HCT116 (cell line): ENCODE measurements around the gene PZP. TPM values are rescaled to one million over a fixed set of nuclear protein-coding genes. Genes with fewer than 3 reads are reported as not detected.

Experiments used
- ATAC-seq: fragments of 200-7000 bp; cut with Tn5 transposase; 2 replicates; pipeline ENCODE4 v1.9.1; 2020; ENCODE audit warnings: mild to moderate bottlenecking, moderate library complexity
- BruUV-seq: library from RNA; stranded (reverse); fragments of 400-500 nt; replicated peaks from 2 replicates; lab custom pipeline; 2021; lab: Mats Ljungman, UMichigan
- CTCF ChIA-PET: fragments of 300-600 bp; sonication (Branson Sonifier 250); formaldehyde crosslinking; loops from one replicate; lab custom pipeline; 2021; ENCODE audit warnings: antibody characterized with exemption; lab: Charles Lee
- POLR2A ChIA-PET: fragments of 300-600, 350-600 bp; sonication (Branson Sonifier 250); formaldehyde crosslinking; loops from one replicate; lab custom pipeline; 2021; ENCODE audit warnings: antibody characterized with exemption; lab: Charles Lee
- RAD21 ChIA-PET, 2 experiments: fragments of 300-600 bp; sonication (Branson Sonifier 250); formaldehyde crosslinking; loops; one replicate each; lab custom pipeline; 2023; ENCODE audit warnings: low total read pairs in 2 of 2; ENCODE audit not compliant: uncharacterized antibody in 2 of 2, unreplicated experiment in 2 of 2, low non-redundant PET in 1 of 2; lab: Charles Lee
- DNase-seq: peaks from one replicate; pipeline ENCODE4 v3.0.0-alpha.2; 2010; ENCODE audit warnings: low read depth, low spot score
- H2AFZ ChIP-seq: fragments of 200-600 bp; shearing (Covaris generic), sonication (generic); 2 replicates; pipeline ENCODE4 v1.6.1; 2017; ENCODE audit warnings: low read depth, mixed run types, mixed read lengths, antibody characterized with exemption, low read length; ENCODE audit not compliant: poor library complexity, severe bottlenecking
- H3K27ac ChIP-seq: 2 replicates; pipeline ENCODE4 v1.5.1; 2012; ENCODE audit warnings: low read depth, low read length
- H3K27me3 ChIP-seq: fragments of 200-600 bp; sonication (generic); 2 replicates; pipeline ENCODE4 v1.6.1; 2016; ENCODE audit warnings: mixed run types, low read length, mixed read lengths; ENCODE audit not compliant: insufficient read depth
- H3K36me3 ChIP-seq, 2 experiments: fragments of 200-500 bp in 1 of 2; fragments of 200-600 bp in 1 of 2; sonication (Bioruptor generic) in 1 of 2; sonication (generic) in 1 of 2; 2 replicates each; pipeline versions ENCODE4 v1.5.1 to v1.6.1; 2014 to 2016; ENCODE audit warnings: low read length in 2 of 2, inconsistent platforms in 1 of 2, mixed read lengths in 1 of 2, mixed run types in 1 of 2; ENCODE audit not compliant: insufficient read depth in 2 of 2, control insufficient read depth in 1 of 2
- H3K4me1 ChIP-seq, 2 experiments: fragments of 200-600 bp in 1 of 2; sonication (generic) in 1 of 2; 2 replicates each; pipeline versions ENCODE4 v1.5.1 to v1.6.1; 2012 to 2017; ENCODE audit warnings: low read length in 2 of 2, inconsistent platforms in 1 of 2, mild to moderate bottlenecking in 1 of 2, mixed read lengths in 1 of 2, mixed run types in 1 of 2, moderate library complexity in 1 of 2; ENCODE audit not compliant: insufficient read depth in 2 of 2, control insufficient read depth in 1 of 2
- H3K4me2 ChIP-seq: fragments of 200-600 bp; sonication (generic); 2 replicates; pipeline ENCODE4 v1.6.1; 2017; ENCODE audit warnings: mixed run types, low read length, mixed read lengths
- H3K4me3 ChIP-seq, 2 experiments: fragments of 200-600 bp in 1 of 2; sonication (generic) in 1 of 2; replicated peaks in 1 of 2; 2 replicates each; pipeline ENCODE4 v1.5.1; 2011 to 2016; ENCODE audit warnings: low read length in 2 of 2, control low read depth in 1 of 2, low read depth in 1 of 2, mild to moderate bottlenecking in 1 of 2, mixed read lengths in 1 of 2, mixed run types in 1 of 2
- H3K79me2 ChIP-seq: fragments of 200-600 bp; sonication (generic); 2 replicates; pipeline ENCODE4 v1.6.1; 2017; ENCODE audit warnings: mild to moderate bottlenecking, mixed run types, low read length, moderate library complexity, mixed read lengths; ENCODE audit not compliant: insufficient read depth
- H3K9ac ChIP-seq: fragments of 200-600 bp; sonication (generic); 2 replicates; pipeline ENCODE4 v1.6.1; 2016; ENCODE audit warnings: low read length, mixed read lengths
- H3K9me2 ChIP-seq: fragments of 200-600 bp; sonication (generic), shearing (Covaris generic); 2 replicates; pipeline ENCODE4 v1.6.1; 2017; ENCODE audit warnings: mixed run types, mild to moderate bottlenecking, moderate library complexity; ENCODE audit not compliant: insufficient read depth
- H3K9me3 ChIP-seq, 2 experiments: fragments of 200-500 bp in 1 of 2; fragments of 200-600 bp in 1 of 2; sonication (Bioruptor generic) in 1 of 2; sonication (generic) in 1 of 2; 2 replicates each; pipeline ENCODE4 v1.6.1; 2014 to 2017; ENCODE audit warnings: low read length in 2 of 2, mixed read lengths in 2 of 2, inconsistent platforms in 1 of 2, low read depth in 1 of 2, mild to moderate bottlenecking in 1 of 2, mixed run types in 1 of 2, moderate library complexity in 1 of 2; ENCODE audit not compliant: control insufficient read depth in 1 of 2, insufficient read depth in 1 of 2
- H4K20me1 ChIP-seq: fragments of 200-600 bp; sonication (generic), shearing (Covaris generic); 2 replicates; pipeline ENCODE4 v1.6.1; 2017; ENCODE audit warnings: mixed run types, mild to moderate bottlenecking, moderate library complexity; ENCODE audit not compliant: insufficient read depth
- ELF1 ChIP-seq: IDR thresholded peaks from 2 replicates; pipeline ENCODE4 v1.6.1; 2012; ENCODE audit warnings: low read depth, borderline replicate concordance
- EZH2phosphoT487 ChIP-seq: fragments of 200-600 bp; IDR thresholded peaks from 2 replicates; pipeline ENCODE4 v1.6.1; 2018; ENCODE audit warnings: antibody characterized with exemption, borderline replicate concordance
- JUND ChIP-seq: IDR thresholded peaks from 2 replicates; pipeline ENCODE4 v1.6.1; 2012
- RAD21 ChIP-seq: IDR thresholded peaks from 2 replicates; pipeline ENCODE4 v1.6.1; 2012; ENCODE audit warnings: low read depth, mild to moderate bottlenecking
- SIN3A ChIP-seq: IDR thresholded peaks from 2 replicates; pipeline ENCODE4 v1.6.1; 2012; ENCODE audit warnings: low read depth
- SRF ChIP-seq: IDR thresholded peaks from 2 replicates; pipeline ENCODE4 v1.6.1; 2012; ENCODE audit warnings: low read depth
- TCF7L2 ChIP-seq: IDR thresholded peaks from 2 replicates; pipeline ENCODE4 v1.7.0; 2011; ENCODE audit warnings: borderline replicate concordance, inconsistent platforms; ENCODE audit not compliant: insufficient read depth, insufficient read length; ENCODE audit errors: extremely low read depth
- YY1 ChIP-seq: IDR thresholded peaks from 2 replicates; pipeline ENCODE4 v1.6.1; 2011; ENCODE audit warnings: low read length, low read depth, moderate library complexity, mild to moderate bottlenecking; ENCODE audit not compliant: insufficient replicate concordance; ENCODE audit errors: extremely low read depth
- ZFX ChIP-seq: fragments of 450-650 bp; IDR thresholded peaks from 2 replicates; pipeline ENCODE4 v1.6.1; 2017
- intact Hi-C: fragments of 100-400 bp; cut with micrococcal nuclease; formaldehyde crosslinking; loops from 2 replicates; pipeline ENCODE4 v1.10.0; 2022
- total RNA-seq: library from RNA; stranded (reverse); gene quantifications from one replicate; pipeline ENCODE4 v1.2.1, GENCODE V29; 2021; ENCODE audit not compliant: unreplicated experiment
- TF ChIP-seq, protein P1 (sequence below): IDR thresholded peaks from 2 replicates; pipeline ENCODE4 v1.6.1; 2011; ENCODE audit warnings: mild to moderate bottlenecking, low read length, moderate library complexity; ENCODE audit not compliant: insufficient replicate concordance; ENCODE audit errors: extremely low read depth
- TF ChIP-seq, protein P2 (sequence below): IDR thresholded peaks from 2 replicates; pipeline ENCODE4 v1.6.1; 2012

Gene PZP
- total RNA-seq, 1 experiment from 2014 or later, result not detected

DNA sequence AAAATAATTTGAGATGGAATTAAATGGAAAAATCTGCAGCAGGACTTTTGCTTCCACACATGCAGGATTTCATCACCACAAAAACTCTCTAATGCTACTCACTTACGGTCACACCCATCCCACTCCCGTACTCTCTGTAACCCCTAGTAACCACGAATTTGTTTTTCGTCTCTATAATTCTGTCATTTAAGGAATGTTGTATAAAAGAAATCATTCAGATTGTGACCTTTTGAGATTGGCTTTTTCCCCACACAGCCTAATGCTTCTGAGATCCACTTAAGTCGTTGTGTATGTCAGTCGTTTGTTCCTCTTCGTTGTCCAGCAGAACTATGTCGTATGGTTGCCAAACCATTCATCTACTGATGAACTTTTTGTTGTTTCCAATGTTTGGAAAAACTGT, 19.8 kb upstream of the PZP start:
- Histone ChIP-seq H3K27me3 (peaks cover 65% of the 10 kb centered on the region), H3K9me2 (no peaks in the 10 kb centered on the region), H4K20me1 (no peaks in the 10 kb centered on the region), H3K4me3 (no peak overlapping the region), H3K4me2 (no peak overlapping the region), H3K36me3 (no peaks in the 10 kb centered on the region), H2AFZ (no peak overlapping the region), H3K79me2 (no peaks in the 10 kb centered on the region), H3K27ac (no peak overlapping the region), H3K9me3 (no peaks in the 10 kb centered on the region), H3K4me1 (no peaks in the 10 kb centered on the region), H3K9ac (no peak overlapping the region)
- intact Hi-C loops, result no loop called here
- ATAC-seq (no peak), DNase-seq (no peak)
- no TSS peak for BruUV-seq
- CTCF ChIA-PET, result no interaction called here
- TF ChIP-seq RAD21, result no peak
- no peak for TF ChIP-seq TCF7L2
- no peak for TF ChIP-seq JUND
- TF ChIP-seq ELF1, result no peak
- no peak for TF ChIP-seq YY1
- no peak for TF ChIP-seq SRF
- no peak for TF ChIP-seq ZFX
- TF ChIP-seq, protein P1, sequence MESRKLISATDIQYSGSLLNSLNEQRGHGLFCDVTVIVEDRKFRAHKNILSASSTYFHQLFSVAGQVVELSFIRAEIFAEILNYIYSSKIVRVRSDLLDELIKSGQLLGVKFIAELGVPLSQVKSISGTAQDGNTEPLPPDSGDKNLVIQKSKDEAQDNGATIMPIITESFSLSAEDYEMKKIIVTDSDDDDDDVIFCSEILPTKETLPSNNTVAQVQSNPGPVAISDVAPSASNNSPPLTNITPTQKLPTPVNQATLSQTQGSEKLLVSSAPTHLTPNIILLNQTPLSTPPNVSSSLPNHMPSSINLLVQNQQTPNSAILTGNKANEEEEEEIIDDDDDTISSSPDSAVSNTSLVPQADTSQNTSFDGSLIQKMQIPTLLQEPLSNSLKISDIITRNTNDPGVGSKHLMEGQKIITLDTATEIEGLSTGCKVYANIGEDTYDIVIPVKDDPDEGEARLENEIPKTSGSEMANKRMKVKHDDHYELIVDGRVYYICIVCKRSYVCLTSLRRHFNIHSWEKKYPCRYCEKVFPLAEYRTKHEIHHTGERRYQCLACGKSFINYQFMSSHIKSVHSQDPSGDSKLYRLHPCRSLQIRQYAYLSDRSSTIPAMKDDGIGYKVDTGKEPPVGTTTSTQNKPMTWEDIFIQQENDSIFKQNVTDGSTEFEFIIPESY, result no peak
- TF ChIP-seq SIN3A, result no peak
- no peak for TF ChIP-seq EZH2phosphoT487
- TF ChIP-seq, protein P2, sequence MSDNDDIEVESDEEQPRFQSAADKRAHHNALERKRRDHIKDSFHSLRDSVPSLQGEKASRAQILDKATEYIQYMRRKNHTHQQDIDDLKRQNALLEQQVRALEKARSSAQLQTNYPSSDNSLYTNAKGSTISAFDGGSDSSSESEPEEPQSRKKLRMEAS, result no peak
- POLR2A ChIA-PET, result no interaction called here
- RAD21 ChIA-PET, result no interaction called here
